ENCODE measurements around the gene RBM15B. TPM values are rescaled to one million over a fixed set of nuclear protein-coding genes. Genes with fewer than 3 reads are reported as not detected.
A peak's percentile ranks its signal among the peaks of the same experiment; 100 is the strongest.

RBM15B gene, protein sequence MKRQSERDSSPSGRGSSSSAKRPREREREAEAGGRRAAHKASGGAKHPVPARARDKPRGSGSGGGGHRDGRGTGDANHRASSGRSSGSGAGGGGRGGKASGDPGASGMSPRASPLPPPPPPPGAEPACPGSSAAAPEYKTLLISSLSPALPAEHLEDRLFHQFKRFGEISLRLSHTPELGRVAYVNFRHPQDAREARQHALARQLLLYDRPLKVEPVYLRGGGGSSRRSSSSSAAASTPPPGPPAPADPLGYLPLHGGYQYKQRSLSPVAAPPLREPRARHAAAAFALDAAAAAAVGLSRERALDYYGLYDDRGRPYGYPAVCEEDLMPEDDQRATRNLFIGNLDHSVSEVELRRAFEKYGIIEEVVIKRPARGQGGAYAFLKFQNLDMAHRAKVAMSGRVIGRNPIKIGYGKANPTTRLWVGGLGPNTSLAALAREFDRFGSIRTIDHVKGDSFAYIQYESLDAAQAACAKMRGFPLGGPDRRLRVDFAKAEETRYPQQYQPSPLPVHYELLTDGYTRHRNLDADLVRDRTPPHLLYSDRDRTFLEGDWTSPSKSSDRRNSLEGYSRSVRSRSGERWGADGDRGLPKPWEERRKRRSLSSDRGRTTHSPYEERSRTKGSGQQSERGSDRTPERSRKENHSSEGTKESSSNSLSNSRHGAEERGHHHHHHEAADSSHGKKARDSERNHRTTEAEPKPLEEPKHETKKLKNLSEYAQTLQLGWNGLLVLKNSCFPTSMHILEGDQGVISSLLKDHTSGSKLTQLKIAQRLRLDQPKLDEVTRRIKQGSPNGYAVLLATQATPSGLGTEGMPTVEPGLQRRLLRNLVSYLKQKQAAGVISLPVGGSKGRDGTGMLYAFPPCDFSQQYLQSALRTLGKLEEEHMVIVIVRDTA
- 39.5 to 43.8 TPM (median 39.6 TPM) in 3 replicates for total RNA-seq
- long read RNA-seq, full-length matches to known transcripts: 291 of 292 reads
- long read RNA-seq, partial matches to known transcripts: 0 of 292 reads
- long read RNA-seq, other reads (novel, unspliced or antisense): 1 of 292 reads

DNA sequence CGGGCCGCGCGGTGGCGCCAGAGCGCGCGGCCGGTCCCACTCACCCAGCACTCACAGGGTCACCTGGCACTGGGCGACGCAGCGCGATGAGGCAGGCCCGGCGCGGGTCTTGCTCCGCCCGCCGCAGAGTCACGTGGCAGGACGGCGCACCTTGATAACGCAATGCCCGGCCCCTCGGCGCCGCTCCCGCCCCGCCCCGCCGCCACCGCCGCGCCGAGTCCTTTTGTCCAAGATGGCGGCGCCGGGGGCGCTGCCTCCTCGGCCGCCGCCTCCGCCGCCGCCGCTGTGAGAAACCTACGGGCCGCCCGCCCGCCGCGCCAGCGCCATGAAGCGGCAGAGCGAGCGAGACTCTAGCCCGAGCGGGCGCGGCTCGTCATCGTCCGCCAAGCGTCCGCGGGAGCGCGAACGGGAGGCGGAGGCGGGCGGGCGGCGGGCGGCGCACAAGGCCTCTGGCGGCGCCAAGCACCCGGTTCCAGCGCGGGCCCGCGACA is at the start of gene RBM15B:
TSS of gene RBM15B (plus strand) at position 211 of the 491 bp plus-strand sequence. CDS start at position 326, 115 bp downstream.
- TF ChIP-seq, protein P1, sequence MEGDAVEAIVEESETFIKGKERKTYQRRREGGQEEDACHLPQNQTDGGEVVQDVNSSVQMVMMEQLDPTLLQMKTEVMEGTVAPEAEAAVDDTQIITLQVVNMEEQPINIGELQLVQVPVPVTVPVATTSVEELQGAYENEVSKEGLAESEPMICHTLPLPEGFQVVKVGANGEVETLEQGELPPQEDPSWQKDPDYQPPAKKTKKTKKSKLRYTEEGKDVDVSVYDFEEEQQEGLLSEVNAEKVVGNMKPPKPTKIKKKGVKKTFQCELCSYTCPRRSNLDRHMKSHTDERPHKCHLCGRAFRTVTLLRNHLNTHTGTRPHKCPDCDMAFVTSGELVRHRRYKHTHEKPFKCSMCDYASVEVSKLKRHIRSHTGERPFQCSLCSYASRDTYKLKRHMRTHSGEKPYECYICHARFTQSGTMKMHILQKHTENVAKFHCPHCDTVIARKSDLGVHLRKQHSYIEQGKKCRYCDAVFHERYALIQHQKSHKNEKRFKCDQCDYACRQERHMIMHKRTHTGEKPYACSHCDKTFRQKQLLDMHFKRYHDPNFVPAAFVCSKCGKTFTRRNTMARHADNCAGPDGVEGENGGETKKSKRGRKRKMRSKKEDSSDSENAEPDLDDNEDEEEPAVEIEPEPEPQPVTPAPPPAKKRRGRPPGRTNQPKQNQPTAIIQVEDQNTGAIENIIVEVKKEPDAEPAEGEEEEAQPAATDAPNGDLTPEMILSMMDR (IDR thresholded peaks at IDR 0.05): peak; percentile 88
- Mint-ChIP-seq H3K36me3 (ENCODE audit: low read depth) (peaks cover 22% of the 10 kb centered on the region), H3K4me1 (ENCODE audit: low read depth) (peaks cover 66% of the 10 kb centered on the region), H3K27me3 (ENCODE audit: low read depth) (no peaks in the 10 kb centered on the region), H3K9me3 (ENCODE audit: low read depth) (no peaks in the 10 kb centered on the region), H3K4me3 (ENCODE audit: unreplicated experiment) (peak within 1 kb of the TSS; percentile 82), H3K27ac (ENCODE audit: unreplicated experiment) (peak within 1 kb of the TSS; percentile 90)
- peak; percentile 99 for DNase-seq (ENCODE audit: low spot score)

- TF ChIP-seq, protein P1 (IDR thresholded peaks at IDR 0.05): no peak
- peaks cover 41% of the 10 kb centered on the region for H3K4me1 Mint-ChIP-seq (ENCODE audit: low read depth)
- no peaks in the 10 kb centered on the region for H3K9me3 Mint-ChIP-seq (ENCODE audit: low read depth)
- H3K27ac Mint-ChIP-seq (ENCODE audit: unreplicated experiment): peak overlapping the region; percentile 88
- H3K4me3 Mint-ChIP-seq (ENCODE audit: unreplicated experiment): no peak overlapping the region
- no peaks in the 10 kb centered on the region for H3K27me3 Mint-ChIP-seq (ENCODE audit: low read depth)
- no peak for DNase-seq (ENCODE audit: low spot score)
- no peaks in the 10 kb centered on the region for H3K36me3 Mint-ChIP-seq (ENCODE audit: low read depth)
These were observed 47.0 kb upstream of the RBM15B start for GRCh38 chr3:51343918-51344687.

- DNase-seq (ENCODE audit: low spot score): no peak
- no peaks in the 10 kb centered on the region for H3K27me3 Mint-ChIP-seq (ENCODE audit: low read depth)
These were observed 40.3 kb upstream of the RBM15B start for GRCh38 chr3:51350751-51351150.

GRCh38 chr3:51353131-51353530 is 38.0 kb upstream of the RBM15B start:
- H3K27ac Mint-ChIP-seq (ENCODE audit: unreplicated experiment): no peak overlapping the region
- H3K36me3 Mint-ChIP-seq (ENCODE audit: low read depth): peaks cover 2% of the 10 kb centered on the region
- H3K9me3 Mint-ChIP-seq (ENCODE audit: low read depth): no peaks in the 10 kb centered on the region
- no peaks in the 10 kb centered on the region for H3K4me1 Mint-ChIP-seq (ENCODE audit: low read depth)
- TF ChIP-seq, protein P1 (IDR thresholded peaks at IDR 0.05): no peak
- H3K27me3 Mint-ChIP-seq (ENCODE audit: low read depth): no peaks in the 10 kb centered on the region
- no peak overlapping the region for H3K4me3 Mint-ChIP-seq (ENCODE audit: unreplicated experiment)
- DNase-seq (ENCODE audit: low spot score): no peak

More at GRCh38 chr3:51350751-51351150, 40.3 kb upstream of the RBM15B start:
- no peaks in the 10 kb centered on the region for H3K4me1 Mint-ChIP-seq (ENCODE audit: low read depth)
- no peak overlapping the region for H3K4me3 Mint-ChIP-seq (ENCODE audit: unreplicated experiment)
- no peaks in the 10 kb centered on the region for H3K9me3 Mint-ChIP-seq (ENCODE audit: low read depth)
- TF ChIP-seq, protein P1 (IDR thresholded peaks at IDR 0.05): no peak
- no peak overlapping the region for H3K27ac Mint-ChIP-seq (ENCODE audit: unreplicated experiment)
- no peaks in the 10 kb centered on the region for H3K36me3 Mint-ChIP-seq (ENCODE audit: low read depth)
